ENCODE results near the gene IL37. TPM values are rescaled to one million over a fixed set of nuclear protein-coding genes. Genes with fewer than 3 reads are reported as not detected.

The IL37 gene
- total RNA-seq, 1 experiment from 2014 or later, result not detected

- POLR2A ChIA-PET, result no interaction called here
- peaks cover 9% of the 10 kb centered on the region for H3K9me3 Mint-ChIP-seq (ENCODE audit: unreplicated experiment)
- no peak overlapping the region for H3K4me3 Mint-ChIP-seq (ENCODE audit: unreplicated experiment)
- intact Hi-C loops (cut with micrococcal nuclease), result no loop called here
- no peaks in the 10 kb centered on the region for H3K36me3 Mint-ChIP-seq (ENCODE audit: insufficient read depth, unreplicated experiment)
- DNase-seq (ENCODE audit: unreplicated experiment), result no peak
- BruUV-seq (replicated peaks), result no TSS peak
- no peaks in the 10 kb centered on the region for H3K27me3 Mint-ChIP-seq (ENCODE audit: insufficient read depth, unreplicated experiment)
- CTCF ChIA-PET, result interaction anchor here (0.6 kb wide), 1 partner anchor 25 kb away, joined by 3 read pairs; no protein-coding TSS in a partner anchor
- H3K4me1 Mint-ChIP-seq (ENCODE audit: insufficient read depth, unreplicated experiment), result peaks cover 5% of the 10 kb centered on the region
- TF ChIP-seq CTCF (IDR thresholded peaks at IDR 0.05; ENCODE audit: unreplicated experiment), result no peak
- no peak overlapping the region for H3K27ac Mint-ChIP-seq (ENCODE audit: low read depth, unreplicated experiment)
Observed at GRCh38 chr2:112910219-112910618, 746 bp upstream of the IL37 start.

- H3K27ac Mint-ChIP-seq (ENCODE audit: low read depth, unreplicated experiment), result no peak overlapping the region
- ChIA-PET POLR2A (no interaction called here), CTCF (no interaction called here)
- peaks cover 9% of the 10 kb centered on the region for H3K9me3 Mint-ChIP-seq (ENCODE audit: unreplicated experiment)
- intact Hi-C loops (cut with micrococcal nuclease), result no loop called here
- no peaks in the 10 kb centered on the region for H3K4me1 Mint-ChIP-seq (ENCODE audit: insufficient read depth, unreplicated experiment)
- no peak for TF ChIP-seq CTCF (IDR thresholded peaks at IDR 0.05; ENCODE audit: unreplicated experiment)
- H3K36me3 Mint-ChIP-seq (ENCODE audit: insufficient read depth, unreplicated experiment), result no peaks in the 10 kb centered on the region
- no TSS peak for BruUV-seq (replicated peaks)
- no peak overlapping the region for H3K4me3 Mint-ChIP-seq (ENCODE audit: unreplicated experiment)
- no peaks in the 10 kb centered on the region for H3K27me3 Mint-ChIP-seq (ENCODE audit: insufficient read depth, unreplicated experiment)
- DNase-seq (ENCODE audit: unreplicated experiment), result no peak
Observed at GRCh38 chr2:112912403-112912802, 1.4 kb downstream of the IL37 start.

GRCh38 chr2:112915300-112916144 lies 4.6 kb downstream of the IL37 start:
- H3K4me1 Mint-ChIP-seq (ENCODE audit: insufficient read depth, unreplicated experiment), result no peaks in the 10 kb centered on the region
- intact Hi-C loops (cut with micrococcal nuclease), result no loop called here
- TF ChIP-seq CTCF (IDR thresholded peaks at IDR 0.05; ENCODE audit: unreplicated experiment), result no peak
- H3K27me3 Mint-ChIP-seq (ENCODE audit: insufficient read depth, unreplicated experiment), result no peaks in the 10 kb centered on the region
- no peaks in the 10 kb centered on the region for H3K36me3 Mint-ChIP-seq (ENCODE audit: insufficient read depth, unreplicated experiment)
- H3K27ac Mint-ChIP-seq (ENCODE audit: low read depth, unreplicated experiment), result no peak overlapping the region
- H3K9me3 Mint-ChIP-seq (ENCODE audit: unreplicated experiment), result no peaks in the 10 kb centered on the region
- ChIA-PET CTCF (interaction anchor here (0.6 to 1.5 kb wide), 7 partner anchors 11 to 165 kb away, joined by 3 to 5 read pairs (median 3); no protein-coding TSS in a partner anchor), POLR2A (interaction anchor here (0.6 to 0.8 kb wide), 2 partner anchors 13 to 26 kb away, joined by 3 to 4 read pairs; no protein-coding TSS in a partner anchor)
- H3K4me3 Mint-ChIP-seq (ENCODE audit: unreplicated experiment), result no peak overlapping the region
- DNase-seq (ENCODE audit: unreplicated experiment), result no peak
- BruUV-seq (replicated peaks), result no TSS peak

- no peaks in the 10 kb centered on the region for H3K4me1 Mint-ChIP-seq (ENCODE audit: insufficient read depth, unreplicated experiment)
- CTCF ChIA-PET, result interaction anchor here (0.6 to 1.5 kb wide), 3 partner anchors 25 to 166 kb away, joined by 3 to 5 read pairs (median 3); no protein-coding TSS in a partner anchor
- no peaks in the 10 kb centered on the region for H3K36me3 Mint-ChIP-seq (ENCODE audit: insufficient read depth, unreplicated experiment)
- H3K4me3 Mint-ChIP-seq (ENCODE audit: unreplicated experiment), result no peak overlapping the region
- no peaks in the 10 kb centered on the region for H3K9me3 Mint-ChIP-seq (ENCODE audit: unreplicated experiment)
- no peak overlapping the region for H3K27ac Mint-ChIP-seq (ENCODE audit: low read depth, unreplicated experiment)
- intact Hi-C loops (cut with micrococcal nuclease), result no loop called here
- no peaks in the 10 kb centered on the region for H3K27me3 Mint-ChIP-seq (ENCODE audit: insufficient read depth, unreplicated experiment)
- POLR2A ChIA-PET, result interaction anchor here (0.6 to 0.8 kb wide), 2 partner anchors 13 to 25 kb away, joined by 3 to 4 read pairs; no protein-coding TSS in a partner anchor
- DNase-seq (ENCODE audit: unreplicated experiment), result no peak
- TF ChIP-seq CTCF (IDR thresholded peaks at IDR 0.05; ENCODE audit: unreplicated experiment), result no peak
- no TSS peak for BruUV-seq (replicated peaks)
Observed at GRCh38 chr2:112916145-112916571, 5.2 kb downstream of the IL37 start.

All from MCF 10A (cell line).